NOMO-1 (cell line): ENCODE results near the gene GATAD2A.
"Not testable (repeated sequence)": the region's sequence is repeated elsewhere in the genome, so short reads cannot be mapped to it uniquely, and the experiment has no call there.

Experiments
- DNase-seq, 2 experiments: peaks; one replicate each; lab custom pipeline; 2025; ENCODE audit not compliant: unreplicated experiment in 2 of 2; lab: John Stamatoyannopoulos, UW

Gene GATAD2A

DNA sequence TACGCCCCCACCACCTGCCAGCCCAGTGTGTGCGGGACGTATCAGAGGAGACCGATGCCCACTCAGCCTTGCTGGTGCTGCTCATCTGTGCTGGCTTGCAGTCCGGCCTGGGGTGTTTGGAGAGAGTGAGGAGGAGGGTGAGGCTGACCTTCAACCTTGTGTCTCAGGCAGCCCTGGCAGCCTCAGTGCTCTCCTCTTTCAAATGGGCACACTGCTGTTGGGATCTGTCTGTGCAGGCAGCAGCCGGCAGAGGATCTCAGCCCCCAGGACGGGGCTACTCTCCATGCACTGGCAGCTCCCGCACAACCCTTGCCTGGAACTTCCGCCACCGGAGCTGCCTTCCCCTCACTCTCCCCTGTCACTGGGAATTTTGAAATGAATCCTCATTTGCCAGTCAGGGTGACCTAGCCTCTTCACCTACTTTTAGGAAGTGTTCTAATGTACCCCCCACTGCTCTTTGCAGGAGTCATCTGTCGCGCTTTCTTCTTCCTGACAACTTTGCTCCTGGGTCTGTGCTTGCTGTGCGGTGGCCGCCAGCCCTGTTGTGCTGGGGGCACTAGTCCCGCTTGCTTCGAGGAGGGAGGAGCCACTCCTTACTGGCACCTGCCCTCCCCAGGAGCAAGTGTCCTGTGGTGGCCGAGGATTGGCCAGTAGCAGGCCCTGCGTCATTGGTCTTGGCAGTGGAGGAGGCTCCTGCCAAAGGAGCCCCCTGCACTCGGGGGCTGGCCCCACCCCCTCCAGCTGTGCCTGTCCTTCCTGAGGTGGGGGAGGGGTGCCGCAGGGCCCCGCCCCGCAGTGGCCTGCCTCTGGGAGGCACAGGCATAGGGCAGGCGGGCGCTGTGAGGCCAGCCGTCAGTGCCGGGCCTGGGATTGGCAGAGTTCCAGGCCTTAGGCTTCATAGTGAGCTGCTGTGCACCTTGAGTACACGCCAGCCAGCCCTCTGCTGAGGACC lies 56.5 kb downstream of the GATAD2A start:
- no peak for DNase-seq

- no peak for DNase-seq
Observed at GRCh38 chr19:19463348-19464117, 58.1 kb downstream of the GATAD2A start.

- no peak for DNase-seq
Observed at GRCh38 chr19:19464339-19465098, 59.0 kb downstream of the GATAD2A start.

DNA sequence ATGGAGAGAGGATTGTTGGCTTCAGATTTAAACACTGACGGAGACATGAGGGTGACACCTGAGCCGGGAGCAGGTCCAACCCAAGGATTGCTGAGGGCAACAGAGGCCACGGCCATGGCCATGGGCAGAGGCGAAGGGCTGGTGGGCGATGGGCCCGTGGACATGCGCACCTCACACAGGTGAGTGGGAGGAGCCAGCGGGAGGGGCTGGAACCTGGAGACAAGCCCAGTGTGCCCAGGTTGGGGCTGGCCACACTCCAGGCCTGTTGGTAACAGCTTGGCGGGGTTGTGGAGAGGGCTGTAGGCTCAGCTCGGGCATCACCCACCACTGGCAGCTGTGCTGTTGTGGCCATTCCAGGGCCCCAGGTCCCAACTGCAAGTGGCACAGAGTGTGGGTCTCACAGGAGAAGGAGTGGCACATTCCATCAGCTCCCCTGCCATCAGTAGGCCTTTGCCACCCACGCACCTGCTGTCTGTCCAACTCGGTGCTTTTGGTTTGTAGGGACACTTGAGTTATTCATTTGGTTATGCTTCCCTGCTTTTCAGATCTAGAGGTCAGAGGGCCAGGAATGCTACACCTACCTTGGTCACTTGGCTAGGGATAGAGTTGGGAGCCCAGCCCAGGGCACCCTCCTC lies 60.1 kb downstream of the GATAD2A start:
- no peak for DNase-seq

DNA sequence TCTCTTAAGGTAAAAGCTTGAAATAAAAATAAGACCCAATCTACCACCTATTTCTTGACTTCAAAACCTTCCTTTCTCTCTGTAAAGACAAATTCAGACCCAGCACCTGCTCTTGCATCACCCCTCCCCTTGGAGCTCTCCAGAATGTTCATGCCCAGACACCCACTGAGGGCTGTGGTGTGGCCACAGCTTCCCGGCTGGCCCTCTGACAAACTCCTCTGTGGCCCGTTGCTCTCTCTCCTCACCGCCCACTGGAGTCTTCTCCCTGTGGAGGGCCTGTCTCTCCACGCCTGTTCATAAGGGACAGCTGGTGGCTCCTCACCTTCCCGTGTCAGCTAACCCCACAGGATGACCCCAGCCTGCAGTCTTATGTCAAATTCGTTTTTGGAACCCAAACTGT lies 60.7 kb downstream of the GATAD2A start:
- no peak for DNase-seq

DNA sequence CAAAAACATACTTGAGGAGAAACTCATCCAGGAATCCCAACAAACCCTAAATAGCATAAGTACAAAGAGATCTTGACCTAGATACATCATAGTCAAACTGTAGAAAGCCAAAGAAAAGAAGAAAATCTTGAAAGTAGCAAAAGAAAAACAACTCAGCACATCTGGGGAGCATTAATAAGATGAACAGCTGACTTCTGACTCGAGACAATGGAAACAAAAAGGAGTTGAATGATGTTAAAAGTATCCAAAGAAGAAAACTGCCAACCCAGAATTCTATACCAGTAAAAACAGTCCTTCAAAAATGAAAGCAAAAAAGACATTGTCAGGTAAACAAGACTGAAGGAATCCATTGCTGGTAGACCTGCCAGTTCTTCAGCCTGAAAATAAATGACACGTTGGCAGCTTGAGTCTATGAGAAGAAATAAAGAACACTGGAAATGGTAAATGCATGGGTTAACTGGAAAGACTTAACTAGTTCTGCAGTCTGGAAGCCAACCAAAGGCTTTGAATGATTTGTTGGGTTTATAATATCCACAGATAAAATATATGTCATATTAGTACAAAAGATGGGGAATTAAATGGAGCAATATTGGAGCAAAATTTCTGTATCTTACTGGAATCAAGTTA lies 63.1 kb downstream of the GATAD2A start:
- DNase-seq: no peak

GRCh38 chr19:19470579-19470978 lies 65.1 kb downstream of the GATAD2A start:
- DNase-seq: peak in 1 of 2 experiments; percentile 41

DNA sequence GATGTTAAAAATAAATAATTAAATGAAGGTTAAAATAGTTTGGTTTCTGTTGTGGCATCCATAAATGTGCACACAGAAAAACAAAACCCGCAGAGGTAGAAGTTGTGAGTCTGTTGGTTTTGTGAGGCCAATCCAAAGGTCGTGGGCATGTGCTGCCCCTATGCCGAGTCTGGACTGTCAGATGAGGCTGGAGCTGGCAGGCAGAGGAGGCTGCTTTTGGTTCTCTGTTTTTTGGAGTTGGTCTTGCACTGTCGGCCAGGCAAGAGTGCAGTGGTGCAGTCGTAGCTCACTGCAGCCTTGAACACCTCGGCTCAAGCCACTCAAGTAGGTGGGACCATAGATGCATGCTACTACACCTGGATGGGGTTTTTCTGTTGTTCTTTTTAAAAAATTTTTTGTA lies 66.2 kb downstream of the GATAD2A start:
- DNase-seq: no peak

DNA sequence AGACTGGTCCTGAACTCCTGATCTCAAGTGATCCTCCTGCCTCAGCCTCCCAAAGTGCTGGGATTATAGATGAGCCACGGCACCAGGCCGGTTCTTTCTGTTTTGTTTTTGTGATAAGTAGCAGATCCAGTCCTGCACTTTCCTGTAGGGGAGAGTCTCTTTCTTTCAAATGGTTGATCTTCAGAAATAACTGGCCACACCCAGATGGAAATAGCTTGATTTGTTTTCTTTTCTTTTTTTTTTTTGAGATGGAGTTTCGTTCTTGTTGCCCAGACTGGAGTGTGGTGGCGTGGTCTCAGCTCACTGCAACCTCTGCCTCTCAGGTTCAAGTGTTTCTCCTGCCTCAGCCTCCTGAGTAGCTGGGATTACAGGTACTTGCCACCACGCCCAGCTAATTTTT lies 66.6 kb downstream of the GATAD2A start:
- not testable (repeated sequence) for DNase-seq

- DNase-seq: no peak
Observed at GRCh38 chr19:19475015-19475765, 69.7 kb downstream of the GATAD2A start.

DNA sequence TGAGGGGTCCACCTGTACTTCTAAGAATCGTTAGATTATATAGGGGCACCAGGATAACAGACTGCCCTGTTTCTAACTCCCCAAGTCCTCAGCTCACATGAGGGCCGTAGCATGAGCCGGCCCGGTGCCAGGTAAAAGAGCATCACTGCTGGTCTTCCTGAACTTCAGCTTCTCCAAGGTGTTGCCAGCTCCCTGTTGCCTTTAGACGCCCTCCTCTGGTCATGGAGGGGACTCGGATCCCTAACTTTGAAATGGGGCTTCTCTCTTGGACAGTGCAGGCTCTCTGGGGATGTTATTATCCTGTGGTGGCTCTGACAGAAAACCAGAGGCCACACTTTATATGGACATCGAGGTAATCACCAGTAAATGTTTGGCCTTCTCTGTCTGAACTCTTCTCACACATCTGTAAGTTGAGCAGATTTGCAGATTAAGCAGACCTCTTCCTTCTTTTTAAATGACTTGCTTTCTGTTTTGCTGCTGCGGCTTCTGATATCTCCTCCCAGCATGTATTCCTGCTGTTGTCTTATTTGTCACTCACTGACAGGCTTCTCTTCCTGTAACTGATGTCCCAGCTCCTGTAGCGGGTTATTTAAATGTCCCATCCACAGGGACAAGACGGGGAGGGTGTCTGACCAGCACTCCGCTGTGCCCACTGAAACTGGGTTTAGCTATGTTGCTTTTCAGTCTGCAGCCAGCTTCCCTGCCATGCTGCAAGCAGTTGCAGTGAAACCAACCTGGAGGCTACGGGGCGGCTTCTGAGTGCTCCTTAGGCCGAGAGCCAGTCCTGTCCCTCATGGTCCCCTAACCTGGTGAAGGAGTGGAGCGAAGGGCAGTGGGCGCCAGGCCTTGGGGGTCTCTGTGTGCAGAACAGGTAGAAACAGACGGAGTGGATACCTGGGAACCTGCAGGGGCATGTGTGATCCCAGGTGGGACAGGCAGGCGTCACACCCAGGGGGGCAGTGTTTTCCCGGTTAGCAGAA lies 70.7 kb downstream of the GATAD2A start:
- no peak for DNase-seq

- no peak for DNase-seq
Observed at GRCh38 chr19:19477705-19478383, 72.4 kb downstream of the GATAD2A start.

DNA sequence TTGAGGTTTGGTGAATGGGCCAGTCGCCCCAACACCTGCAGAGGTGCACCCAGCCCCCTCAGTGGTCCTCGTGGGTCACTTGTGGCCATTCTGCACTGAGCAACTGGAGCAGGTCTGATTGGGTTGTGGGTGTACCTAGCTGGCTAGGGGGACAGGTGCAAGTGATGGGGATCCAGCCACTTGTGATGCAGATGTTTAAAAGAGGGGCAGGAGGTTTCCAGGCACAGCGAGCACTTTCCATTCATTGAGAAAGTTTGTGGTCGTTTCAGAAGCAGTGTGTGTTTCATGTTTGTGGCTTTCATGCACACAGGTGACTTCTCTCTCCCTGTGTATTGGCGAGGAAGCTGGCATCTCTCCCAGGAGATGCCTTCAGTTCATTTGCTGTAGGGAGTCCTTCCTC lies 75.2 kb downstream of the GATAD2A start:
- no peak for DNase-seq

- no peak for DNase-seq
Observed at GRCh38 chr19:19482809-19483596, 77.5 kb downstream of the GATAD2A start.

GRCh38 chr19:19485161-19485997 lies 79.9 kb downstream of the GATAD2A start:
- DNase-seq: no peak

- no peak for DNase-seq
Observed at GRCh38 chr19:19485998-19486290, 80.5 kb downstream of the GATAD2A start.
